Transverse colon (tissue), 4 donors: ENCODE results near the gene ZNFX1. TPM values are rescaled to one million over a fixed set of nuclear protein-coding genes. Genes with fewer than 3 reads are reported as not detected.

Experiments used
- DNase-seq: peaks from one replicate; pipeline ENCODE4 v3.0.0-alpha.2; 2019
- H3K27ac ChIP-seq, 4 donors: fragments of 200-600 bp; sonication (generic); 2 replicates each; pipeline ENCODE4 v1.5.1; 2016 to 2018; ENCODE audit warnings: inconsistent platforms in 4 of 4
- H3K27me3 ChIP-seq: fragments of 200-600 bp; sonication (generic); 2 replicates; pipeline ENCODE4 v1.5.1; 2017; ENCODE audit warnings: inconsistent platforms
- H3K36me3 ChIP-seq, 4 donors: fragments of 200-600 bp; sonication (generic); 2 replicates each; pipeline ENCODE4 v1.5.1; 2017 to 2019; ENCODE audit warnings: inconsistent platforms in 4 of 4
- H3K4me1 ChIP-seq, 4 donors: fragments of 200-600 bp; sonication (generic); 2 replicates each; pipeline ENCODE4 v1.5.1; 2017 to 2020; ENCODE audit warnings: inconsistent platforms in 4 of 4
- H3K4me3 ChIP-seq, 4 donors: fragments of 200-600 bp; sonication (generic); 1 replicate in 1 of 4; 2 replicates in 3 of 4; pipeline versions ENCODE4 v1.5.1 to v1.6.1; 2017 to 2019; ENCODE audit warnings: inconsistent platforms in 4 of 4
- H3K9me3 ChIP-seq, 2 donors: fragments of 200-600 bp; sonication (generic); 2 replicates each; pipeline ENCODE4 v1.5.1; 2017 to 2019; ENCODE audit warnings: inconsistent platforms in 2 of 2
- EP300 ChIP-seq: sonication (generic); formaldehyde crosslinking; IDR thresholded peaks from one replicate; pipeline ENCODE4 v1.6.1; 2017; ENCODE audit warnings: antibody characterized with exemption, low read depth
- POLR2A ChIP-seq: fragments of 450-650 bp; IDR thresholded peaks from one replicate; pipeline ENCODE4 v1.6.1; 2016; ENCODE audit warnings: antibody characterized with exemption, mild to moderate bottlenecking, moderate library complexity
- POLR2AphosphoS5 ChIP-seq, 3 donors: sonication (generic); formaldehyde crosslinking; IDR thresholded peaks; one replicate each; pipeline ENCODE4 v1.6.1; 2016; ENCODE audit warnings: antibody characterized with exemption in 3 of 3
- WGBS, 2 donors: methylation state at CpG; one replicate each; pipeline ENCODE4 v1.1.5; 2018; ENCODE audit warnings: low coverage in 1 of 2; 5-methylcytosine and 5-hydroxymethylcytosine counted together
- in situ Hi-C, 4 donors: fragments of 200-750 bp; cut with MboI; loops; one replicate each; pipeline versions ENCODE4 v1.15.0 to v1.15.1; 2017; ENCODE audit warnings: low sequenced_read_pairs in 3 of 4, low pct_ligation_motif_present in 1 of 4, low pct_unique_long_range_greater_than_20kb in 1 of 4
- intact Hi-C: fragments of 100-400 bp; cut with DNase I; formaldehyde crosslinking; loops from one replicate; pipeline ENCODE4 v1.15.1; 2023; ENCODE audit warnings: low total_unique reads
- total RNA-seq, 4 donors: library from RNA; depleted of rRNA; stranded (reverse); fragments of >200 nt; gene quantifications; one replicate each; pipeline ENCODE4 v1.1.0, GENCODE V29; 2016
- TF ChIP-seq, protein P1 (sequence below), 5 experiments: fragments of 200-600 bp in 3 of 5; fragments of 450-650 bp in 2 of 5; sonication (generic) in 3 of 5; IDR thresholded peaks; 1 replicate in 2 of 5; 2 replicates in 3 of 5; pipeline ENCODE4 v1.5.1; 2016 to 2017; ENCODE audit warnings: antibody characterized with exemption in 5 of 5, inconsistent platforms in 3 of 5, mild to moderate bottlenecking in 2 of 5, moderate library complexity in 1 of 5

Gene ZNFX1
- total RNA-seq, 4 donors from 2014 or later = 29.1 to 35.4 (median 33.5) TPM

DNA sequence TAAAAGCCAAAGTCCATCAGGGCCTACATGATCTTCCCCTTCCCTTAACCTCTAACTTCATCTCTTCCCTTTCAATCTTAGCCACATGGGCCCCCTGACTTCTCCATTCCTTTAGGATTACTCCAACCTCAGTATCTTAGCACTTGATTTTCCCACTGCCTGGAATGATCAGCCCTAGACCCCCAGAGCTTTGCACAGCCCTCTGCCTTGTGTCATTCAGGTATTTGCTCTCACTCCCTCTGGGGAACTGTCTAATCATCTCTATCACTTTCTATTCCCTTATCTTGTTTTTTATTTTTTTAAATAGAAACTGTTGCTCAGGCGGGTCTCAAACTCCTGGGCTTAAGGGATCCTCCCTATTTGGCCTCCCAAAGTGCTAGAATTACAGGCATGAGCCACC is 13.3 kb upstream of the ZNFX1 start:
- peaks cover 0 to 61% (median 23%) of the 10 kb centered on the region in 4 donors for H3K36me3 ChIP-seq

DNA sequence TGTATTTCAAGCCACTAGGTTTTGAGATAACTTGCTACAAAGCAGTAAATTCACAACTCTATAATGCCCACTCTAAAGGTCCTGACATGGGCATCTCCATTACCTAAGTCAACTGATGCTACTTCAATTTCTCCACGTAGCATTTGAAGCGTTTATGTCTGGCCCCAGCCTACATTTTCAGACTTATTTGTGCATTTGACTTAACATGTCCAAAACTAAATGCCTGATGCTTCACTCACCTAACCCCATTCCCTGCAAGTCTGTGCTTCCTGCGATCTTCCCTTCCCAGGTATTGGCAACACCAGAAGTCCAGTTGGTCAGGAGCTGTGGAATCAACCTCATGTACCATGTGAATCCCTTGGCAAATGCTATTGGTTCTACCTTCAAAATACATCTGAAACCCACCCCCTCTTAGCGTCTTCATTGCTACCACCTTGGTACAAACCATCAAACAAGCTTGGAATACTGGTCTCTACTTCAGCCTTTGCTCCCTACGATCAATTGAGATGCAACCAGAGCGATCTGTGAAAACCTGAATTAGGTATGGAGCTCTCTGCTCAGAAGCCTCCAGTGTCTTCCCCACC is 12.8 kb upstream of the ZNFX1 start:
- H3K4me1 ChIP-seq = peaks cover 0 to 12% (median 0%) of the 10 kb centered on the region in 4 donors
- peaks cover 0 to 66% (median 27%) of the 10 kb centered on the region in 4 donors for H3K36me3 ChIP-seq
- in situ Hi-C loops = no loop called here
- no peak overlapping the region for H3K4me3 ChIP-seq
- peaks cover 14 to 21% of the 10 kb centered on the region in 2 donors for H3K9me3 ChIP-seq
- intact Hi-C loops = no loop called here
- no peaks in the 10 kb centered on the region for H3K27me3 ChIP-seq
- 90 to 96% methylated on average over 6 of the region's 6 CpGs for WGBS, 2 donors
- no peak overlapping the region for H3K27ac ChIP-seq
- TF ChIP-seq, protein P1, sequence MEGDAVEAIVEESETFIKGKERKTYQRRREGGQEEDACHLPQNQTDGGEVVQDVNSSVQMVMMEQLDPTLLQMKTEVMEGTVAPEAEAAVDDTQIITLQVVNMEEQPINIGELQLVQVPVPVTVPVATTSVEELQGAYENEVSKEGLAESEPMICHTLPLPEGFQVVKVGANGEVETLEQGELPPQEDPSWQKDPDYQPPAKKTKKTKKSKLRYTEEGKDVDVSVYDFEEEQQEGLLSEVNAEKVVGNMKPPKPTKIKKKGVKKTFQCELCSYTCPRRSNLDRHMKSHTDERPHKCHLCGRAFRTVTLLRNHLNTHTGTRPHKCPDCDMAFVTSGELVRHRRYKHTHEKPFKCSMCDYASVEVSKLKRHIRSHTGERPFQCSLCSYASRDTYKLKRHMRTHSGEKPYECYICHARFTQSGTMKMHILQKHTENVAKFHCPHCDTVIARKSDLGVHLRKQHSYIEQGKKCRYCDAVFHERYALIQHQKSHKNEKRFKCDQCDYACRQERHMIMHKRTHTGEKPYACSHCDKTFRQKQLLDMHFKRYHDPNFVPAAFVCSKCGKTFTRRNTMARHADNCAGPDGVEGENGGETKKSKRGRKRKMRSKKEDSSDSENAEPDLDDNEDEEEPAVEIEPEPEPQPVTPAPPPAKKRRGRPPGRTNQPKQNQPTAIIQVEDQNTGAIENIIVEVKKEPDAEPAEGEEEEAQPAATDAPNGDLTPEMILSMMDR (IDR thresholded peaks at IDR 0.05) = no peak
- TF ChIP-seq EP300 = no peak
- no peak for TF ChIP-seq POLR2A
- TF ChIP-seq POLR2AphosphoS5 (IDR thresholded peaks at IDR 0.05) = no peak
- DNase-seq = no peak

More for the DNA sequence above, 13.3 kb upstream of the ZNFX1 start:
- peaks cover 9 to 17% of the 10 kb centered on the region in 2 donors for H3K9me3 ChIP-seq
- TF ChIP-seq POLR2A (no peak), POLR2AphosphoS5 (IDR thresholded peaks at IDR 0.05) (no peak), EP300 (no peak)
- TF ChIP-seq, protein P1 (IDR thresholded peaks at IDR 0.05) = no peak
- H3K4me1 ChIP-seq = peaks cover 0 to 12% (median 0%) of the 10 kb centered on the region in 4 donors
- no peak overlapping the region for H3K4me3 ChIP-seq
- no peak overlapping the region for H3K27ac ChIP-seq
- H3K27me3 ChIP-seq = no peaks in the 10 kb centered on the region
- in situ Hi-C loops = no loop called here
- no peak for DNase-seq
- intact Hi-C loops = no loop called here
- 0 to 42% methylated on average over 1 of the region's 1 CpG for WGBS, 2 donors

DNA sequence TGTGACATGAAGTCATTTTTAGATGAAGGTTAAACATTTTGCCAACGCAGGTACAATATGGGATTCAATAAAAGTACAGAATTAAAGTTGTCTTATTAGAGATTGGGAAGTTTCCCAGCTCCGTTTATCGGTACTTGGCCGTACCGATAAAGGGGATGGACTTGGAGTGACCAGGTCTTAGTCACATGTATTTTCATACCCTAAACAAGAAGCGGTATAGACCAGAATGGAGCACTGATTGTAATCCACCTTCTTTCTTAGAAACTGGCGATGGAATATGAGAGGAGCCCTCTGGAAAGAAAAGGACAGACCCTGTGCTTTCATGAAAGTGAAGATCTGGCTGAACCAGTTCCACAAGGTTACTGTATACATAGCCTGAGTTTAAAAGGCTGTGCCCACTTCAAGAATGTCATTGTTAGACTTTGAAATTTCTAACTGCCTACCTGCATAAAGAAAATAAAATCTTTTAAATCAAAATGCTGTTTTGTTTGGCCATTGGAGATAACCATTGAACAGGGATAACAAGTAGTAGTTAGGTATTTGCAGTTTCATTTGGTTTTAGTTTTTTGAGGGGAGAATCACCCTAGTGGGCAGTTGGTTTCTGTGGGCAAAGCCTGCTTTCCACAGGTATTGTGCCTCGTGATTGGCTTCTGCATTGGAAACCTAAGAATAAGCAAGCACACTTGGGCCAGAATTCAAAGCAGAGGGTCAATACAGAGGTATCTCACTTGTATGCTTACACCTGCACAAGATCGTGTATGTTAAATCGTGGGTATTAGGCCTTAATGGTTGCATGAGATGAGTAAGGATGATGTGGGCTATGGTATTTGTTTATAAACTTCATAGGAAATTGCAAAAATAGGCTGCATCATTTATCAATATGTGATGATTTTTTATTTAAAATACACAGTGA is 11.2 kb upstream of the ZNFX1 start:
- Histone ChIP-seq H3K36me3 (peaks cover 0 to 83% (median 39%) of the 10 kb centered on the region in 4 donors), H3K4me3 (no peak overlapping the region), H3K27me3 (no peaks in the 10 kb centered on the region), H3K4me1 (peaks cover 0 to 12% (median 0%) of the 10 kb centered on the region in 4 donors), H3K27ac (peak overlapping the region in 3 of 4 donors; percentile 16 to 45 (median 24)), H3K9me3 (peaks cover 22 to 31% of the 10 kb centered on the region in 2 donors)
- no peak for DNase-seq
- 70 to 100% methylated on average over 1 to 10 of the region's 10 CpGs for whole genome bisulfite sequencing, 2 donors
- intact Hi-C loops = no loop called here
- in situ Hi-C loops = no loop called here
- TF ChIP-seq POLR2A = no peak
- no peak for TF ChIP-seq EP300
- TF ChIP-seq POLR2AphosphoS5 (IDR thresholded peaks at IDR 0.05) = peak in 2 of 3 donors; percentile 9 to 52

DNA sequence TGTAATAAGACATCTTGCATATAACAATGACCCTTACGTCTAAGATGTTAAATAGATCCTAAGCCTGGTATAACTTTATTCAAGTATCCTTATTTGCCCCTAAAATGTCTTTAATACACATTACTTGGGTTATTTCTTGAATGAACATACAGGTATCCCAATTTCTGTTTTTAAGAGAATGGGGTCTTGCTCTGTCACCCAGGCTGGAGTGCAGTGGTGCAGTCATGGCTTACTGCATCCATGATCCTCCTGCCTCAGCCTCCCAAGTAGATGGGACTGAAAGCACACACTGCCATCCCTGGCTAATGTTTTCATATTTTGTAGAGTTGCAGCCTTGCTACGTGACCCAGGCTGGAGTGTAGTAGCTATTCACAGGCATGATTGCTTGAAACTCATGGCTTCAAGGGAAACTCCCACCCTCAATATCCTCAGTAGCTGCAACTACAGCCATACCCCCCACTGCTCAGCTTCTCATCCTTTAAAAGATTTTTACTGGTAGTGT is 10.4 kb upstream of the ZNFX1 start:
- Histone ChIP-seq H3K27ac (peak overlapping the region; percentile 15 to 24 (median 17)), H3K27me3 (no peaks in the 10 kb centered on the region), H3K4me1 (peaks cover 0 to 12% (median 0%) of the 10 kb centered on the region in 4 donors), H3K9me3 (peaks cover 22 to 31% of the 10 kb centered on the region in 2 donors), H3K36me3 (peaks cover 0 to 90% (median 44%) of the 10 kb centered on the region in 4 donors), H3K4me3 (no peak overlapping the region)
- in situ Hi-C loops = no loop called here
- intact Hi-C loops = no loop called here
- TF ChIP-seq POLR2A (no peak), POLR2AphosphoS5 (IDR thresholded peaks at IDR 0.05) (no peak), EP300 (no peak)
- TF ChIP-seq, protein P1 (IDR thresholded peaks at IDR 0.05) = no peak
- WGBS, 2 donors = 64 to 92% methylated on average over 1 to 2 of the region's 2 CpGs
- DNase-seq = no peak
